ENCODE measurements around the gene BUD23.

GRCh38 chr7:73702665-73703064, 19.3 kb downstream of the BUD23 start:
- TF ChIP-seq, protein P1, sequence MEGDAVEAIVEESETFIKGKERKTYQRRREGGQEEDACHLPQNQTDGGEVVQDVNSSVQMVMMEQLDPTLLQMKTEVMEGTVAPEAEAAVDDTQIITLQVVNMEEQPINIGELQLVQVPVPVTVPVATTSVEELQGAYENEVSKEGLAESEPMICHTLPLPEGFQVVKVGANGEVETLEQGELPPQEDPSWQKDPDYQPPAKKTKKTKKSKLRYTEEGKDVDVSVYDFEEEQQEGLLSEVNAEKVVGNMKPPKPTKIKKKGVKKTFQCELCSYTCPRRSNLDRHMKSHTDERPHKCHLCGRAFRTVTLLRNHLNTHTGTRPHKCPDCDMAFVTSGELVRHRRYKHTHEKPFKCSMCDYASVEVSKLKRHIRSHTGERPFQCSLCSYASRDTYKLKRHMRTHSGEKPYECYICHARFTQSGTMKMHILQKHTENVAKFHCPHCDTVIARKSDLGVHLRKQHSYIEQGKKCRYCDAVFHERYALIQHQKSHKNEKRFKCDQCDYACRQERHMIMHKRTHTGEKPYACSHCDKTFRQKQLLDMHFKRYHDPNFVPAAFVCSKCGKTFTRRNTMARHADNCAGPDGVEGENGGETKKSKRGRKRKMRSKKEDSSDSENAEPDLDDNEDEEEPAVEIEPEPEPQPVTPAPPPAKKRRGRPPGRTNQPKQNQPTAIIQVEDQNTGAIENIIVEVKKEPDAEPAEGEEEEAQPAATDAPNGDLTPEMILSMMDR (IDR thresholded peaks at IDR 0.05): no peak
- no peak for TF ChIP-seq POLR2A (IDR thresholded peaks at IDR 0.05)
